Measurements from ENCODE around the gene CFAP299.

The CFAP299 gene

GRCh38 chr4:80321341-80321740 is 14.2 kb upstream of the CFAP299 start:
- TF ChIP-seq CREB1 (IDR thresholded peaks at IDR 0.05; ENCODE audit: low read depth) (no peak), TEAD4 (IDR thresholded peaks at IDR 0.05) (no peak), FOXM1 (IDR thresholded peaks at IDR 0.05; ENCODE audit: borderline replicate concordance, low read depth) (no peak), ZBTB7A (IDR thresholded peaks at IDR 0.05; ENCODE audit: low read depth) (no peak), TAF1 (IDR thresholded peaks at IDR 0.05; ENCODE audit: low read depth) (no peak), RAD21 (IDR thresholded peaks at IDR 0.05; ENCODE audit: low read depth) (no peak), REST (IDR thresholded peaks at IDR 0.05; ENCODE audit: low read depth) (no peak), CEBPB (IDR thresholded peaks at IDR 0.05) (no peak), NFIC (IDR thresholded peaks at IDR 0.05) (no peak), EP300 (IDR thresholded peaks at IDR 0.05; ENCODE audit: borderline replicate concordance) (no peak), EGR1 (IDR thresholded peaks at IDR 0.05) (no peak), YY1 (IDR thresholded peaks at IDR 0.05; ENCODE audit: low read depth) (no peak), USF1 (IDR thresholded peaks at IDR 0.05) (no peak), TCF12 (IDR thresholded peaks at IDR 0.05; ENCODE audit: low read depth) (no peak), MAX (IDR thresholded peaks at IDR 0.05) (no peak)

GRCh38 chr4:80321776-80322175 is 13.8 kb upstream of the CFAP299 start:
- no peak for TF ChIP-seq RAD21 (IDR thresholded peaks at IDR 0.05; ENCODE audit: low read depth)
- TF ChIP-seq TAF1 (IDR thresholded peaks at IDR 0.05; ENCODE audit: low read depth): no peak
- no peak for TF ChIP-seq USF1 (IDR thresholded peaks at IDR 0.05)
- no peak for TF ChIP-seq EGR1 (IDR thresholded peaks at IDR 0.05)
- no peak for TF ChIP-seq EP300 (IDR thresholded peaks at IDR 0.05; ENCODE audit: borderline replicate concordance)
- TF ChIP-seq CREB1 (IDR thresholded peaks at IDR 0.05; ENCODE audit: low read depth): no peak
- TF ChIP-seq TCF12 (IDR thresholded peaks at IDR 0.05; ENCODE audit: low read depth): no peak
- no peak for TF ChIP-seq YY1 (IDR thresholded peaks at IDR 0.05; ENCODE audit: low read depth)
- no peak for TF ChIP-seq REST (IDR thresholded peaks at IDR 0.05; ENCODE audit: low read depth)
- no peak for TF ChIP-seq TEAD4 (IDR thresholded peaks at IDR 0.05)
- TF ChIP-seq ZBTB7A (IDR thresholded peaks at IDR 0.05; ENCODE audit: low read depth): no peak
- TF ChIP-seq MAX (IDR thresholded peaks at IDR 0.05): no peak

GRCh38 chr4:80322716-80323115 is 12.8 kb upstream of the CFAP299 start:
- TF ChIP-seq EGR1 (IDR thresholded peaks at IDR 0.05): no peak
- TF ChIP-seq MAX (IDR thresholded peaks at IDR 0.05): no peak
- TF ChIP-seq NFIC (IDR thresholded peaks at IDR 0.05): no peak
- TF ChIP-seq TCF12 (IDR thresholded peaks at IDR 0.05; ENCODE audit: low read depth): no peak
- no peak for TF ChIP-seq CEBPB (IDR thresholded peaks at IDR 0.05)
- TF ChIP-seq USF1 (IDR thresholded peaks at IDR 0.05): no peak
- TF ChIP-seq RAD21 (IDR thresholded peaks at IDR 0.05; ENCODE audit: low read depth): no peak
- TF ChIP-seq YY1 (IDR thresholded peaks at IDR 0.05; ENCODE audit: low read depth): no peak
- no peak for TF ChIP-seq EP300 (IDR thresholded peaks at IDR 0.05; ENCODE audit: borderline replicate concordance)
- no peak for TF ChIP-seq TAF1 (IDR thresholded peaks at IDR 0.05; ENCODE audit: low read depth)

GRCh38 chr4:80324171-80324570 is 11.4 kb upstream of the CFAP299 start:
- TF ChIP-seq EP300 (IDR thresholded peaks at IDR 0.05; ENCODE audit: borderline replicate concordance) (no peak), CEBPB (IDR thresholded peaks at IDR 0.05) (no peak)

- TF ChIP-seq REST (IDR thresholded peaks at IDR 0.05; ENCODE audit: low read depth) (no peak), EGR1 (IDR thresholded peaks at IDR 0.05) (no peak), CREB1 (IDR thresholded peaks at IDR 0.05; ENCODE audit: low read depth) (no peak), RAD21 (IDR thresholded peaks at IDR 0.05; ENCODE audit: low read depth) (no peak), ZBTB7A (IDR thresholded peaks at IDR 0.05; ENCODE audit: low read depth) (no peak), TAF1 (IDR thresholded peaks at IDR 0.05; ENCODE audit: low read depth) (no peak), NFIC (IDR thresholded peaks at IDR 0.05) (no peak), MAX (IDR thresholded peaks at IDR 0.05) (no peak), EP300 (IDR thresholded peaks at IDR 0.05; ENCODE audit: borderline replicate concordance) (no peak), TCF12 (IDR thresholded peaks at IDR 0.05; ENCODE audit: low read depth) (no peak), FOXM1 (IDR thresholded peaks at IDR 0.05; ENCODE audit: borderline replicate concordance, low read depth) (no peak), USF1 (IDR thresholded peaks at IDR 0.05) (no peak), YY1 (IDR thresholded peaks at IDR 0.05; ENCODE audit: low read depth) (no peak), CEBPB (IDR thresholded peaks at IDR 0.05) (no peak)
These were observed 3.8 kb upstream of the CFAP299 start for GRCh38 chr4:80331693-80332092.

Data from Ishikawa (cell line).